ENCODE results near the gene ZNF766. TPM values are rescaled to one million over a fixed set of nuclear protein-coding genes. Genes with fewer than 3 reads are reported as not detected.

The ZNF766 gene
- total and polyA plus RNA-seq, 9 of the 15 experiments (the other 6 are each of a cell fraction or from before 2014, with no cell fraction given): 6.7 to 23.0 (median 11.2) TPM

DNA sequence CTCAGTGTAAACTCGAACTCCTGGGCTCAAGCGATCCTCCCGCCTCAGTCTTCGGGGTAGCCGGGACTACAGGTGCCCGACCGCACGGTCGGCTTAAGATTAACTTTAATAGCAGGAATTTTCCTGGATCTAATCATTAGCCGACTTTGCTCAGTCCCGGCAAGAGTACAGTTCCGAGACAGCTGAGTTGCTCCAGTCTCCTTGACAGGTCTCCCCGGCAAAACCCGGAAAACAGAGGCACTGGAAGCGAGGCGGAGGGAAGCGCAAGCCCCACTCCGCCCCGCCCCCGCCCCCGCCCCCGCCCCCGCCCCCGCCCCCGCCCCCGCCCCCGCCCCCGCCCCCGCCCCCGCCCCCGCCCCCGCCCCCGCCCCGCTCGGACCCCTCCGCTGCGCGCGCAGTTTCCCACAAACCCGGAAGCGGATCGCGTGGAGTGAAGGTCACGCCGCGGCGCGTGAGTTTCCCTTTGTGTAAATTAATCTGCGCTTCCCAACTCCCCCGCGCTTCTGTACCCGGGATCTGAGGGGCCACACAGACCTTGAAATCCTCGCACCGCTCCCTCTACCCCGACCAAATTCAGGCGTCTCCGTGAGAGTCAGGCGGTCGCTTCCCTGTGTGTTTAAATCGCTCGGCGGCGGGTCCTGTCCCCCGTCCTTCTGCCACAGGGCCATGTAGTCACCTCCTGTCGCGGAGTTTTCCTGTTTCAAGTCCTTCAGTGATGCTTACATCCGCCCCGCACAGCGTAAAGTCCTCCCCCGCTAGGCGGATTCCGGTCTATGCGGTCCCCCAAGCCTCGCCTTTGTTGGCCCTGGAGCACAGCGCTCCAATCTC is 27.6 kb downstream of the ZNF766 start, which contains the start of gene ZNF480 (continued):
- TF ChIP-seq, protein P1, sequence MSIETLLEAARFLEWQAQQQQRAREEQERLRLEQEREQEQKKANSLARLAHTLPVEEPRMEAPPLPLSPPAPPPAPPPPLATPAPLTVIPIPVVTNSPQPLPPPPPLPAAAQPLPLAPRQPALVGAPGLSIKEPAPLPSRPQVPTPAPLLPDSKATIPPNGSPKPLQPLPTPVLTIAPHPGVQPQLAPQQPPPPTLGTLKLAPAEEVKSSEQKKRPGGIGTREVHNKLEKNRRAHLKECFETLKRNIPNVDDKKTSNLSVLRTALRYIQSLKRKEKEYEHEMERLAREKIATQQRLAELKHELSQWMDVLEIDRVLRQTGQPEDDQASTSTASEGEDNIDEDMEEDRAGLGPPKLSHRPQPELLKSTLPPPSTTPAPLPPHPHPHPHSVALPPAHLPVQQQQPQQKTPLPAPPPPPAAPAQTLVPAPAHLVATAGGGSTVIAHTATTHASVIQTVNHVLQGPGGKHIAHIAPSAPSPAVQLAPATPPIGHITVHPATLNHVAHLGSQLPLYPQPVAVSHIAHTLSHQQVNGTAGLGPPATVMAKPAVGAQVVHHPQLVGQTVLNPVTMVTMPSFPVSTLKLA (conservative IDR thresholded peaks at IDR 0.05): peak; percentile 51 to 85; a peak in 3 of 4 replicates
- TF ChIP-seq DDX20 (tag; IDR thresholded peaks at IDR 0.05; ENCODE audit: low read depth) (no peak), TBP (optimal IDR thresholded peaks at IDR 0.05; ENCODE audit: low read depth, low read length) (peak; percentile 32), RBFOX2 (IDR thresholded peaks at IDR 0.05; ENCODE audit: low read depth, low read length) (peak; percentile 82), CREB1 (IDR thresholded peaks at IDR 0.05) (0 out of 2 replicates have a peak, but pooled peaks have one; percentile 17), CREB1 (CRISPR knock-in tag; IDR thresholded peaks at IDR 0.05) (no peak), FOXK2 (conservative IDR thresholded peaks at IDR 0.05 in 1 of 2, IDR thresholded peaks at IDR 0.05 in 1 of 2; ENCODE audit: low read depth in 2 of 2) (0 out of 4 replicates have a peak, but pooled peaks of 1 of the 2 experiments have one; percentile 23), PURB (CRISPR knock-in tag; IDR thresholded peaks at IDR 0.05; ENCODE audit: low read depth) (no peak), KLF16 (IDR thresholded peaks at IDR 0.05) (no peak), HNRNPH1 (optimal IDR thresholded peaks at IDR 0.05; ENCODE audit: low read depth, low read length) (no peak), NR2C1 (IDR thresholded peaks at IDR 0.05) (peak; percentile 69), NR2C1 (tag; IDR thresholded peaks at IDR 0.05) (peak; percentile 74), EGR1 (conservative IDR thresholded peaks at IDR 0.05) (peak; percentile 69), ELF2 (CRISPR knock-in tag; IDR thresholded peaks at IDR 0.05) (peak; percentile 80), ZNF830 (CRISPR knock-in tag; IDR thresholded peaks at IDR 0.05) (no peak), TBL1XR1 (IDR thresholded peaks at IDR 0.05; ENCODE audit: low read length in 2 of 2) (no peak), MEF2A (IDR thresholded peaks at IDR 0.05; ENCODE audit: control insufficient read depth, low read depth, low read length) (no peak), ZNF766 (CRISPR knock-in tag; conservative IDR thresholded peaks at IDR 0.05) (no peak), RBM17 (IDR thresholded peaks at IDR 0.05; ENCODE audit: borderline replicate concordance, low read depth, low read length) (no peak), NR2C2 (CRISPR knock-in tag; IDR thresholded peaks at IDR 0.05) (0 out of 2 replicates have a peak, but pooled peaks have one; percentile 27), NR2C2 (tag; IDR thresholded peaks at IDR 0.05) (peak; percentile 91)
- TF ChIP-seq, protein P2, sequence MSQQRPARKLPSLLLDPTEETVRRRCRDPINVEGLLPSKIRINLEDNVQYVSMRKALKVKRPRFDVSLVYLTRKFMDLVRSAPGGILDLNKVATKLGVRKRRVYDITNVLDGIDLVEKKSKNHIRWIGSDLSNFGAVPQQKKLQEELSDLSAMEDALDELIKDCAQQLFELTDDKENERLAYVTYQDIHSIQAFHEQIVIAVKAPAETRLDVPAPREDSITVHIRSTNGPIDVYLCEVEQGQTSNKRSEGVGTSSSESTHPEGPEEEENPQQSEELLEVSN (IDR thresholded peaks at IDR 0.05; ENCODE audit: borderline replicate concordance in 1 of 2, extremely low read depth in 1 of 2, insufficient read depth in 1 of 2, insufficient read length in 1 of 2, low read depth in 1 of 2, low read length in 1 of 2, poor library complexity in 1 of 2, severe bottlenecking in 1 of 2): peak in 1 of 2 experiments; percentile 53
- TF ChIP-seq, protein P3, sequence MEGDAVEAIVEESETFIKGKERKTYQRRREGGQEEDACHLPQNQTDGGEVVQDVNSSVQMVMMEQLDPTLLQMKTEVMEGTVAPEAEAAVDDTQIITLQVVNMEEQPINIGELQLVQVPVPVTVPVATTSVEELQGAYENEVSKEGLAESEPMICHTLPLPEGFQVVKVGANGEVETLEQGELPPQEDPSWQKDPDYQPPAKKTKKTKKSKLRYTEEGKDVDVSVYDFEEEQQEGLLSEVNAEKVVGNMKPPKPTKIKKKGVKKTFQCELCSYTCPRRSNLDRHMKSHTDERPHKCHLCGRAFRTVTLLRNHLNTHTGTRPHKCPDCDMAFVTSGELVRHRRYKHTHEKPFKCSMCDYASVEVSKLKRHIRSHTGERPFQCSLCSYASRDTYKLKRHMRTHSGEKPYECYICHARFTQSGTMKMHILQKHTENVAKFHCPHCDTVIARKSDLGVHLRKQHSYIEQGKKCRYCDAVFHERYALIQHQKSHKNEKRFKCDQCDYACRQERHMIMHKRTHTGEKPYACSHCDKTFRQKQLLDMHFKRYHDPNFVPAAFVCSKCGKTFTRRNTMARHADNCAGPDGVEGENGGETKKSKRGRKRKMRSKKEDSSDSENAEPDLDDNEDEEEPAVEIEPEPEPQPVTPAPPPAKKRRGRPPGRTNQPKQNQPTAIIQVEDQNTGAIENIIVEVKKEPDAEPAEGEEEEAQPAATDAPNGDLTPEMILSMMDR (IDR thresholded peaks at IDR 0.05 in 2 of 3, conservative IDR thresholded peaks at IDR 0.05 in 1 of 3; ENCODE audit: insufficient read depth in 2 of 3, low read depth in 1 of 3, low read length in 3 of 3): 0 out of 6 replicates have a peak, but pooled peaks of 1 of the 3 experiments have one; percentile 22
